ENCODE results near the gene UBE2C. TPM values are rescaled to one million over a fixed set of nuclear protein-coding genes. Genes with fewer than 3 reads are reported as not detected.

Gene UBE2C
- total RNA-seq, 1 experiment from 2014 or later, result 249 TPM

DNA sequence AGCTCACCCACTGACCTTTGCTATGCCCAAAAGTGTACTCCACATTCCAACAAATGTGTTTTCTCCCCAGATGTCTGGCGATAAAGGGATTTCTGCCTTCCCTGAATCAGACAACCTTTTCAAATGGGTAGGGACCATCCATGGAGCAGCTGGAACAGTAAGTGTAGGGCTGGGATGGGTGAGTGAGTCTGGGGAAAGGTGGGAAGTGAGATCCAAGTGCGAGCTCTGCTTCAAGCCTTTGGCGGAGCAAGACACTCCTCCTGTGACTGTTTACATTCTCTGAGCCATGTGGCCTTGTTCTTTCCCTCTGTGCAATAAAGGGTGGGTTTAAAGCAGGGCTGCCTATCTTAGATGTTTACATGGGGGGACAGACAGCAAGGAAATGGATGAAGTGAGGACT, 1.9 kb downstream of the UBE2C start:
- TF ChIP-seq TCF7 (CRISPR knock-in tag; IDR thresholded peaks at IDR 0.05; ENCODE audit: low read depth) (no peak), MYBL2 (CRISPR knock-in tag; IDR thresholded peaks at IDR 0.05) (no peak), MLX (CRISPR knock-in tag; IDR thresholded peaks at IDR 0.05) (no peak), ZNF232 (CRISPR knock-in tag; IDR thresholded peaks at IDR 0.05) (no peak), MXD4 (CRISPR knock-in tag; IDR thresholded peaks at IDR 0.05; ENCODE audit: borderline replicate concordance) (no peak), GRHL2 (CRISPR knock-in tag; IDR thresholded peaks at IDR 0.05; ENCODE audit: insufficient replicate concordance, severe bottlenecking) (no peak), JUN (CRISPR knock-in tag; IDR thresholded peaks at IDR 0.05) (no peak), TP53 (CRISPR knock-in tag; IDR thresholded peaks at IDR 0.05) (no peak), FOXP4 (CRISPR knock-in tag; IDR thresholded peaks at IDR 0.05) (no peak), RORB (CRISPR knock-in tag; IDR thresholded peaks at IDR 0.05) (no peak), FOXK1 (CRISPR knock-in tag; IDR thresholded peaks at IDR 0.05) (no peak), CREB1 (CRISPR knock-in tag; IDR thresholded peaks at IDR 0.05) (no peak), NR3C1 (CRISPR knock-in tag; conservative IDR thresholded peaks at IDR 0.05; ENCODE audit: low read depth) (no peak)
- Mint-ChIP-seq H3K27me3 (ENCODE audit: low read depth) (no peaks in the 10 kb centered on the region), H3K9me3 (no peaks in the 10 kb centered on the region), H3K4me1 (peaks cover 24% of the 10 kb centered on the region), H3K27ac (no peak overlapping the region), H3K4me3 (peak overlapping the region; percentile 24; the same call in 1 of the 2 replicates), H3K36me3 (peaks cover 57% of the 10 kb centered on the region)
- ATAC-seq, result no peak
- CTCF ChIA-PET, result interaction anchor here (1.8 to 2.6 kb wide), 3 partner anchors 10 to 76 kb away, joined by 4 to 13 read pairs (median 7); partner anchors contain the start of genes CTSA and NEURL2
- POLR2A ChIA-PET, result interaction anchor here (0.6 to 1.4 kb wide), 2 partner anchors 55 to 98 kb away, joined by 3 to 6 read pairs; partner anchors contain the start of gene PLTP
- DNase-seq (ENCODE audit: low spot score), result no peak

- H3K27ac Mint-ChIP-seq, result peak overlapping the region; percentile 89
- H3K9me3 Mint-ChIP-seq, result no peaks in the 10 kb centered on the region
- ChIA-PET CTCF (no interaction called here), POLR2A (interaction anchor here (1.5 kb wide), 1 partner anchor 64 kb away, joined by 3 read pairs; the partner anchor contains the start of gene ZSWIM1)
- DNase-seq (ENCODE audit: low spot score) (no peak), ATAC-seq (no peak)
- H3K27me3 Mint-ChIP-seq (ENCODE audit: low read depth), result no peaks in the 10 kb centered on the region
- H3K4me1 Mint-ChIP-seq, result peaks cover 22% of the 10 kb centered on the region
- H3K36me3 Mint-ChIP-seq, result peaks cover 39% of the 10 kb centered on the region
- no peak overlapping the region for H3K4me3 Mint-ChIP-seq
- TF ChIP-seq ATF2 (CRISPR knock-in tag; IDR thresholded peaks at IDR 0.05; ENCODE audit: borderline replicate concordance, low read depth), result no peak
- no peak for TF ChIP-seq SMAD3 (CRISPR knock-in tag; IDR thresholded peaks at IDR 0.05; ENCODE audit: borderline replicate concordance)
- no peak for TF ChIP-seq JUN (CRISPR knock-in tag; IDR thresholded peaks at IDR 0.05)
- no peak for TF ChIP-seq PRRX2 (CRISPR knock-in tag; IDR thresholded peaks at IDR 0.05)
- peak; percentile 10; the same call in 1 of the 2 replicates for TF ChIP-seq NFATC4 (CRISPR knock-in tag; IDR thresholded peaks at IDR 0.05)
- TF ChIP-seq ZNF416 (CRISPR knock-in tag; IDR thresholded peaks at IDR 0.05), result 0 out of 2 replicates have a peak, but pooled peaks have one; percentile 16
- TF ChIP-seq RELA (CRISPR knock-in tag; IDR thresholded peaks at IDR 0.05; ENCODE audit: borderline replicate concordance), result no peak
- TF ChIP-seq ARID4B (CRISPR knock-in tag; IDR thresholded peaks at IDR 0.05; ENCODE audit: borderline replicate concordance), result no peak
Observed at GRCh38 chr20:45816951-45817350, 4.5 kb downstream of the UBE2C start.
